HG02973 (cell line): ENCODE data around the gene GPR176.

ENCODE experiments used
- ATAC-seq: cut with Tn5 transposase; IDR thresholded peaks from one replicate; pipeline ENCODE4 v1.9.1; 2021; ENCODE audit warnings: moderate library complexity; ENCODE audit not compliant: unreplicated experiment

Gene GPR176, protein sequence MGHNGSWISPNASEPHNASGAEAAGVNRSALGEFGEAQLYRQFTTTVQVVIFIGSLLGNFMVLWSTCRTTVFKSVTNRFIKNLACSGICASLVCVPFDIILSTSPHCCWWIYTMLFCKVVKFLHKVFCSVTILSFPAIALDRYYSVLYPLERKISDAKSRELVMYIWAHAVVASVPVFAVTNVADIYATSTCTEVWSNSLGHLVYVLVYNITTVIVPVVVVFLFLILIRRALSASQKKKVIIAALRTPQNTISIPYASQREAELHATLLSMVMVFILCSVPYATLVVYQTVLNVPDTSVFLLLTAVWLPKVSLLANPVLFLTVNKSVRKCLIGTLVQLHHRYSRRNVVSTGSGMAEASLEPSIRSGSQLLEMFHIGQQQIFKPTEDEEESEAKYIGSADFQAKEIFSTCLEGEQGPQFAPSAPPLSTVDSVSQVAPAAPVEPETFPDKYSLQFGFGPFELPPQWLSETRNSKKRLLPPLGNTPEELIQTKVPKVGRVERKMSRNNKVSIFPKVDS

DNA sequence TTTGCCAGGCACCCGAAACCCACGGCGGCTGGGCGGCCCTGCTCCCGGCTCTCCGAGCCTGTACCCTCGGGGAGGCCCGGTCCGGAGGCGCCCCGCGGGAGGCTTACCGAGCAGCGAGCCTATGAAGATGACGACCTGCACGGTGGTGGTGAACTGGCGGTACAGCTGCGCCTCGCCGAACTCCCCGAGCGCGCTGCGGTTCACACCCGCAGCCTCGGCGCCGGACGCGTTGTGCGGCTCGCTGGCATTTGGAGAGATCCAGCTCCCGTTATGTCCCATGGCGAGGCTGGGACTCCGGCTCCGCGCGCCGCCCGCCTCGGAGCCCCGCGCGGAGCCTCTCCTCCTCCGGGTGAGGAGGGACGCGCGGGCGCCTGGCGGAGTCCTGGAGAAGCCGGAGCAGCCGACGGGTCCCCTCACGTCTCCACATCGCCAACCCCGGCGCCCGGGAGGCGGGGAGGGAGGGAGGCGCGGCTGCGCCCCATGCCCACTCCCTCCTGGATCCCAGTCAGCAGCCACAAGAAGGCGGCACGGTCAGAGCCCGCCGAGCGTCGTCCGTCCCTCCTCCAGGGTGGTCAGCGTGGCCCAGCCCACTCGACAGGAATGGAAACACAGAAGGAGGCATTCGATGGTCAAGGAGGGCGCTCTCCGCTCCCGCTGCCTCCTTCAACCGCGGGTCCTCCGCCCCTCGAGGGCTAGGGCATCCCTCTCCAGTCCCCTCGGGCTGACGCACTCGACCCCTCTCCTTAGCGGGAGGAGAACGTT, at the start of gene GPR176:
GPR176 (minus strand) TSS at position 519 of the 762 bp plus-strand sequence; CDS start at position 279, 240 bp downstream.
- no peak for ATAC-seq

DNA sequence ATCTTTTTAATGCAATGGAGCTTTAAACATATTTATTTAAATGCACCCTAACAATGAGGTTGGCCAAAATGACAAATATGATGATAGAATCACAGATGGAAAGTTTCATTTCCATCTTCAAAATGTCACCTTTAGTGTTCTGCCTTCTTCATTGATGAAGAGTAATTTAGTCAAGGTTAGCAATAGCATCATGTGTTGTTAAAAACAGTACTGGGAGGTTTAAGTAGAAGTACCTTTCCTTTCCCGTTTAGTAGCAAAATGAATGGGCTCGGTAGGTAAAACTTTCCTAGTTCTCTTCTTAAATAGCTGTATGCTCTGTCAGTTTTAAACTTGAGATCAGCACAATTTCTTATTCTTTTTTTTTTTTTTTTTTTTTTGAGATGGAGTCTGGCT, 48.9 kb upstream of the GPR176 start:
- no peak for ATAC-seq

DNA sequence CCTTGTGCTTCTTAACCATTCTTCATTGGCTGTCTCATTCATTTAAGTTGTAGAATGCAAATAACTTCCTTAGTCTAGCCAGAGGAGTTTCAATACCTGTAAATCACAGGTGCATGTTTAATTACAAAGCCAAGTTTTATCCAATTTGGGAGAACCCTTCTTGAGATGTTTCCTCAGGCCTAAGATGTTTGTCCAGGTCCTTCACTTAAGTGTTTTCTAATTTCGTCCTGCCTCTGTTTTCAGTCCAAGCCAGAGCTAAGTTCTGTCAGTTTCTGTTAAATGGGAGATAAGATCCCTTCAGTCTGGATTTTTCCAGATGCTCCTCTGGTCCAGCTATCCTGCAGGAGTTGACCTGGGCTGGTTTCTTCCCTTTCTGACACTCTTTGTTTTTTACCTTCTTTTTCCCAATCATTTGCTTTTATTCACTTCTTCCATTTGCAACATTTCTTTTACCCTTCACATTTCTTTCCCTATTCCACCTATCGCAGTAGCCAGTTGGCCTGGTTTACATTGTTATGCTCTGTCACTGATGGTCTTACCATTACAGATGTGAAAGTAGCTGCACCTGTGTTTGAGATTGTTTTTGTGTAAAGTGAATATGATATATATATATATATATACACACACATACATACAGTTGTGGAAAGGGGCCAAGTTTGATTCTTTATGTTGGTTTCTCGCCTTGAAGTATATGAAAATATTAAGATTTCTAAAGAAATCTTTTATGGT, 48.4 kb upstream of the GPR176 start:
- no peak for ATAC-seq

DNA sequence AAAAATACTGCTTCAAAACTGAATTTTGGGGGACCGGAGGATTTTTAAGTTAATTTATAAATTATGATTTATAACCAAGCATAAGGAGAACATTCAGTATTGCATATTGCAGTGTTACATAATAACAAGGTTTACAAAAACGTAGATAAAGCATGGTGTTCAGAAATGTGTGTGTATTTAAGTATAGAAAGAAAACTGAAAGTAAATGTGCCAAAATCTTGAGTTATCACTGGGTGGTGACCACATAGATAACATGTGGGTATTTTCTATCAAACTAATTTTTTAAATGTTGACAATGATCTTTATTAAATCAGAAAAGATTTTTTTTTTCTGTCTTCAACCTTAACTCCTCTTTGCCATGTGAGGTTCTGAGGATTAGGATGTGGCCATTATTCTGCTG, 46.5 kb upstream of the GPR176 start:
- no peak for ATAC-seq

DNA sequence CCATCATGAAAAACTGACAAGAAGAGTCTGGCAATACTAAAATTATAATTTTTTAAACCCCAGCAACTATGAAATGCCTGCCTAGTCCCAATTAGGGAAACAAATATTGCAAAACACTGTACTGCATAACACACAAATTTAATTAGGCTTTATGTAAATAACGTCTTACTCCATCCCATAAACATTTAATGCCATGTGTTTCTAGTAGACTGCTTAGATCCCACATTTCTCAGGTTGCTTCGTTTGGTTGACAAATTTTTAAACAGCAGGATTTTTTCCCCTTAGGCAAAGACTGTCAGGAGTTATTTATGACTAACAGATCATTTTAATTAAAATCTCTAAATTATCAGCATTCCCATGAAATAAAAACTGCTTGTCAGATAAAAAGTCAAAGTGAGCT, 43.7 kb upstream of the GPR176 start:
- no peak for ATAC-seq

DNA sequence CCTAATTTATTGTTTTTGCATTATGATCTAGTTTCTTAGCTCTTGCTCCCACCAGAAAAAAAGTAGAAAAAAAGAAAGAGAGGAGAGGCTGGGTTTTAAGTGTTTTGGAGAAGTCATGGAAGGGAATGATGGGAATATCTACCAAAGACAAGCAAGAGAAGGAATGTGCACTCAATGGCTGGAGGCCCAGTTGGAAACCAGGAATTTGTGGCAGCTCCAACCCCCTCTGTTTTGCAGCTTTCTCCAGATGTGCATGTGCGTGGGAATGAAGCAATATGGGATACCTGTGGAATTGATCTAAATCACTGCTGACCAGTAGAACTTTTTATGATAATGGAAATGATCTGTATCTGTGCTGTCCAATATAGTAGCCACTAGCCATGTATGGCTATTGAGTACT, 41.0 kb upstream of the GPR176 start:
- no peak for ATAC-seq

DNA sequence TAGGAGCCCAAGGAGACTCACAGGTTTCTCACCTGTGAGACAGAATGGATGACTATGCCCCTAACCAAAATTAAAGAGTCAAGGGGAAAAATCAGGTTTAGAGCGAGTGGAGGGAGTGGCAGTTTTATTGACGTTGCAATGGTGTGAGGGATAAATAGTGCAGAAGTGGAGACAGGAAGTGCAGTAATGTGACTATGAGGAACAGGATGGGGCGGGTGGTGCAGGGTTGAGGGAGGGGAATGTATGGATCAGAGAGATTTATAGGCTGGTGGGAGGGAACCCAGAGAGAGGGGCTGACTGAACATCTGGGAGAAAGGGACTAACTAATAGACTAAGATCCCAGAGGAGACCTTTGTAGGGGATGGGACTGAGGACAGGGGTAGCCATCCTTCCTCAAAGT, 40.3 kb upstream of the GPR176 start:
- no peak for ATAC-seq

DNA sequence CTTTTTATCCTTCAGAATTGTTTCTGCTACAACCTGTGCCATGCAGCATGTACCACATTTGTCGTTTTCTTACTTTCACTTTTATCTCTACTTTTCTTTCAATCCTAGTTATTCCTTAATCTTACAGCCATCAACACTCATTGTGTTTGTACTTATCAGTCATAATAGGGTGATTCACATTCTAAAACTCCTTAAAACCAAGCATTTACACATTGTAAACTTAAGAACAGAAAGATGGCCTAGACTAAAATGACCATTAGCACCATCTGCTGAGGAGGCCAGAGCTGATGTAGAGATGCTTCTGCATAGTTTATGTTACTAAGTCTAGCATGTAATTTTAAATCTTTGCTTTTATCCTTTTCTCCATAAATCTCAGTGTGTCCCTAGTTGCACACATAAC, 39.3 kb upstream of the GPR176 start:
- no peak for ATAC-seq

DNA sequence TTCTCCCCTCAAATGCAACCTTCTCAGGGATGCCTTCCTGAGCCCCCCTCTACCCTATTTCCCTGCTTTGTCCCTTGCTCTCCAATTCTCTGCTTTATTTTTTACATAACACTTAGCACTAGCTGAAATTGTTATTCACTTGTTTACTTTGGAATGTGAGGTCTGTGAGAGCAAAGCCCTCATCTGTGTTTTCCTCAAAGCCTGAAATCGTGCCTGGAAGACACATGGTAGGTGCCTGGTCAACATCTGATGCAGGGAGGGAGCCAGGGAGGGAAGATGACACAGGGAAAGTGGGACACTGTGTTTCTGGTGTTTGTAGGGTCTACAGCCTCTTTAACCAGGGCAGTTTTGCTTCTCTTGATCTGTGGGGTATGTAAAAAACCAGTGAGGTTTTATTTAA, 37.4 kb upstream of the GPR176 start:
- ATAC-seq: no peak

DNA sequence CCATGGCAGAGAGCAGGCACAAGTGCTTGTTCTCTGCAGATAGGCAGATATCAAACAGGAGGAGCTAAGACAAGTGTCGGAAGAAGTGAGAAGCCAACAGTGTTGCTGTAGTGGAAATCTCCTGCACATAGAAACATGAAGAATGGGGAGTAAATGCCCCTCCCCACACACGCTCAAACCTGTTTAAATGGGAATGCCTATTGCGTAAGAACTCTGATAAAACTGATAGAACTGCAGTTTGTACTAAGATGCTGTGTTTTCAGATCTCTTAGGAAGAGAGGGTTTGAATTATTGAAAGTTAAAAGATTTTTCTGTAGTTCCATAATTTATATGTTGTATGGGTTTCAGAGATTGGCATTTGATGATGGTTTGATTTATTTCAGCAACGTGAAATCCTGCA, 33.5 kb upstream of the GPR176 start:
- ATAC-seq: no peak

DNA sequence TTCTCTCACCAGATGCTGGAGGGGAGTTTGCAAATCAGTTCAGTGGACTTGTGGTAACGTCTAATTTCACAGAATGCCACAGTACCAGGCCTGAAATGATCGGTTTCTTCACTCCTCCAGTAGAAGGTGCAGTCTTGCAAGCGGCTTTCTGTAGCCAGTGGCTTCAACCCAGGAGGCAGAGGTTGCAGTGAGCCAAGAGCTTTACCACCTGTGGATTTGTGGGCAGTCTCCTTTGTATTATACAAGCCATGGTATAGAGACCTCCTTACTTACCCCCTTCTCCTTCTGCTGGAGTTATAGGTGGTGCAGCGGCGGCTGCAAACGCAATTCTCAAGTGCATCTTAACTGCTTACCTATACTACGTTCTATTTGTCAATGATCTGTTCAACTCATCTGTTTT, 31.5 kb upstream of the GPR176 start:
- ATAC-seq: no peak

DNA sequence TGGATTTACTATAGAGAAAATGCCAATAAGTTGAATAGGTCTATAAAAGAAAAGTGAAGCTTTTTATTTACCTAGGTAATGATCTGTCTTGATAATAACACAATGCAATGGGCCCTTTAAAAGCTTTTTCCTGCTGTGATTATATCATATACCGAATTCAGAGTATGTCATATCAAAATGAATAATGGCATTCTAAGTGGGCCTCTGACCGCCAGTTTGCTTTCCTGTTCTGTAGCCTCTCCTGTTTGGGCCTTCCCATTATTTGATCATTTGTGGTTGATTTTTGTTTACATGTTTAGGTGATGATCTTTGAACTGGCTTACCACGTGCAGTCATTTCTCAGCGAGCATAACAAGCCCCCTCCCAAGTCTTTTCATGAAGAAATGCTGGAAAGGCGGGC, 28.8 kb upstream of the GPR176 start:
- ATAC-seq: no peak

DNA sequence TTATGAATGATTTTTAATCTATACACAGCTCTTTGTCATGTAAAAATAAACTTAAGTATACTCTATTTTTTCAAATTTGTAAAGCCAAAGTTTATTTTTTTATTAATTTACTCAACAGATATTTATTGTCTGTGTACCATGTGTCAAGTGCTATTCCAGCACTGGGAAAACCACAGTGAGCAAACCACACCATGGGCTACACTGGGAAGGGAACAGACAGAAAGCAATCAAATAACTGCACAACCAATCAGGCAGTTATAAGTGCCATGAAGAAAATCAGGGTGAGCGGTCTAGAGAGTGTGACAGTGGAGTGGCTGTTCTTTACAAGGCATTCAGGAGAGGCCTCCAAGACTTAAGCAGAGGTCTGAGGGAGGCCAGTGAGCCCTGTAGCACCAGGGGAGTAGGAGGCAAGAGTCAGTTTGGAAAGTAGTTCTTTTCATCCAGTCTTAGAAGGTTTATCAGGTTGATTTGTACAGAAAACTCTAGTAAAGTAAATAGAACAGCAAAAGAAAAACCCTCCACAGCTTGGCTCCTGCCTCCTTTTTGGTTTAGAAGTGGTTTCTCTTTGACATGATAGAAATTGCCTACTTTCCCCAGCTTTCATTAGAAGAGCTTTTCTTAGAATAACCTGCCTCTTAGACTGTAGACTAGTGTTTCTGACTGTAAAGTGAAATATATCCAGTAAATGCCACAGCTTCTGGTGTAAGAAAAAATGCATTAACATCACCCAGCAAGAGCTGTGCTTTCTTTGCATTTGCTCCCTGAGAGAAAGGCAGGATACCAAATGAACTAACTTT, 27.5 kb upstream of the GPR176 start:
- ATAC-seq: no peak

DNA sequence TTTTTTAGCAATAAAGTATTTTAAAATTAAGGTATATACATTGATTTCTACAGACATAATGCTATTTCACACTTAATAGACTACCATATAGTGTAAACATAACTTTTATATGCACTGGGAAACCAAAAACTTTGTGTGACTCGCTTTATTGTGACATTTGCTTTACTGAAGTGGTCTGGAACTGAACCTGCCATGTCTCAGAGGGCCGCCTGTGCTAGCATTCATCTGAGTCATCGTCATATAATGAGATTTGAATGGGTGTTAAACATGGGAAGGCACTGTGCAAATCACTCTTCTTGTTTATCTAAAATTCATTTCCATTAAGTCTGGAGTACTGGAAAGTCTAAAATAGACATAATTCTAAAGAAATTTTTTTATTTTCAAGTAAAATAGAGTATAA, 26.8 kb upstream of the GPR176 start:
- ATAC-seq: no peak

DNA sequence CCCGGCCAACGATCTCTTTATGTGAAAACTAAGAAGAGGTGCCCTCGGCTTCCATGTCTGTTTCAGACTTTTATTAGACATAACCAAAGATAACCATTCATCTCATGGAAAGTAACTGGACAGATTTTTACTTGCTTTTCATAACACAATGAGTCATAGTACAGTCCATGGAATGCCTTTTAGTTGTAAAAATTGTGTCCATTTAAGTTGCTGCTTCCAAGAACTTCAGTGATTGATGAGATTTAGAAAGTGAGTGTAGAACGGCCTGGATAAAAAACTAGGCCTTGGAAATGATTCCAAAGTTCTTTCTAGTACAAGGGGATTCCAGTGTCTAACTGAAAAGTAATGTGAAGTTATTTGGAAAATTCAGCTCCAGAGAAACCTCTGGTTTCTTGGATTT, 24.7 kb upstream of the GPR176 start:
- no peak for ATAC-seq

DNA sequence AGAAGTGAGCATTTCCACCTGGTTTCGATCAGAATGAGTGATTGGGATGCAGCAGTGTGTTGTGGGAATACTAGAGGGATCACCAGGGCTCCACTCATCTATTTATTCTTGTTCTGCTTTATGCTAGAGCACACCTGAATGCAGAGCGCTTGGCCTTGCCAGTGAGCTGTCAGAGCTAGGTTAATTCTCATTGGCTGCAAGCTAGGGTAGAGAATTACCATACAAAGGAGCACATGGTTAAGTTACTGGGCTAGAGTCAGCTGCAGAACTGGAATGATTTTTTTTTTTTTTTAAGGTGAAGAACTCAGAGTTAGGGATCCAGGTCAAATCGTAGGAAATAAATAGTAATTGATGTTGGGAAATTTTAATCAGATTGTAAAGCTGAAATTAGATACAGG, 22.7 kb upstream of the GPR176 start:
- no peak for ATAC-seq

DNA sequence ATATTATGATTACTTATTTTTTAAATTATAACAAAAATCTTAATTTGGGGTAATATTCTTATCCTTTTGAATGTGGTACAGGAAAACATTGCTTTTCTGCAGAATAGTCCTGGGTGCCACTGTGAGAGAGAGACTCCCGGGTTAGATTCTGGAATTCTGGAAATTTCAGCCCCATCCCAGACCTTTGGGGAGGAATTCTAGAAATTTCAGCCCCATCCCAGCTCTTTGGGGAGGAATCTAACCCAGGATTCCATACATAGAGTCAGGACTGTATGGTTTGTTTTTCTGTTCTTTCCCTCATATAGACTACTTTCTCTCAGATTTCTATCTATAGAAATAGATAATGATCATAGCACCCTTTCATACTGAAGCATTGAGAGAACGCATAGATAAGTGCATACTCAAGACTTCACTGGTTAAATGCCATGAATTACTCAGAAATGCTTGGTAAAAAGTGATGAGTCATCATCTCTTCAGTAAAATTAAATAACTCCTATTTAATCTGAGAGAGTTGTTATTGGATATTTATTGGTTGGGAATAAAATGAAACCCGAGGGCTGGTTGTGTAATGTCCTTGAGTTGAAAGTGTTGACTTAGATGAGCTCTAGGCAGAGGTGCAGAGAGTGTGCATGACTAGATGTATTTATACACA, 22.2 kb upstream of the GPR176 start:
- ATAC-seq: no peak

DNA sequence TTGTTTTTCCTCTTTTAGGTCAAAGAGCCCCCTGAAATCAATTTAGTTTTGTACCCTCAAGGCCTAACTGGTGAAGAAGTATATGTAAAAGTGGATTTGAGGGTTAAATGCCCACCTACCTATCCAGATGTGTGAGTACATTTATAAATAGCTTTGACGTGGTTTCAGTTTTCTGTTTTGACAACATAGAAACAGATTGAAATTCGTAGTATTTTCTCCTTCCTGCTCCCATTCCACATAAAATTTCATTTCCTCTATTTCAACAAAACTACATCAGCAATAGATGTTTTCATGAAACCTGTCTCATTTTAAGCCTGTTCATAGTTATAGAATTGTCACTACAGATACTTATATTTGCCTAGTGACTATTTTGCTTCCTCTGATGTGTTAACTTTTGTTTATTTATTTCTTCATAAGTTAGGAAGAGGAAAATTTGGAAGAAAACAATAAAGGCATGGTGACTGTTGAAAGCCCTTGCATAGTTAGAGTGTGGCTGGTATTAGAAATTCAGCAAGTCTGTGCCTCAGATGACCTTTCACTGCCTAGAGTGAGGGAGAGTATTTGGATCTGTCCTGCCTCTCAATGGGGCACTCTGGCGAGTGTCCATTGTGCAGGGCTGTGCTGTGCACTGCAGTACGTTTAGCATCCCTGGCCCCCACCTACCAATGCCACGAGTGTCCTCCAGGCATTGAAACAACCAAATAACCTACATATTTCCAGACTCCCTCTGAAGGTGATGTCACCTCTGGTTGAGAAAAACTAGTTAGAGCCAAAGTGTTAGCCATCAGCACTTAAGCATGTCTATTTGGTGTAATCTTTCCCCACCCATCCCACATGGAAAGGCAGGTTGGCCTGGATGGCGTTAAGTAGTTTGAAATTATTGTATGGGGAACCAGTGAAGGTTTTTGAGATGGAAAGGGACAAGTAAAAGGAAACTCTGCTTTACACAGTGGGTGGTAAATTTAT, 19.7 kb upstream of the GPR176 start:
- ATAC-seq: peak; percentile 57

DNA sequence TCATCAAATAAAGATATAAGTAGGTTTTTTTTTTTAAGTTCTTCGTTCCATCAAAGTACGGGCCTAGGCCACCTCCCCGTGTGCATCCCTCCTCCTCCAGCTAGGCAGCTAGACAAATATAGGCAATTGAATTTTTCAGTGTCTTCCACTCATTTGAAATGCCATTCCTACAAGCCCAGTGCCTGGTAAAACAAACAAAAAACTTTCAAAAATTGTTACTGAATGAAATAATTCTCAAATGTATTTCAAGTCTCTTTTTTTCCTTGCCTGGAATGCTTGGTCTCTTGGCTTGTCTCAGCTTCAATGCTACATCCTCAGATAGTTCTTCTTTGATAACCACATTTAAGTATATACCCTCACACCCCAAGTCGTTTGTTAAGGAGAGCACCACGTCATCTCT, 17.6 kb upstream of the GPR176 start:
- ATAC-seq: no peak
